ENCODE data around the gene F11.

GRCh38 chr4:186298031-186298647 lies 32.1 kb downstream of the F11 start:
- no peak for TF ChIP-seq CTCF (IDR thresholded peaks at IDR 0.05; ENCODE audit: low read length)
- TF ChIP-seq EZH2 (IDR thresholded peaks at IDR 0.05; ENCODE audit: borderline replicate concordance, low read length) = no peak

All from OCI-LY1 (cell line).